HG03025 (cell line): ENCODE data around the gene REXO5.
"Not testable (repeated sequence)": the region's sequence is repeated elsewhere in the genome, so short reads cannot be mapped to it uniquely, and the experiment has no call there.

Source experiments
- ATAC-seq: cut with Tn5 transposase; IDR thresholded peaks from one replicate; pipeline ENCODE4 v1.9.1; 2021; ENCODE audit warnings: mild to moderate bottlenecking, moderate library complexity; ENCODE audit not compliant: unreplicated experiment, low FRiP score

The REXO5 gene

GRCh38 chr16:20801278-20801677 is 5.0 kb upstream of the REXO5 start:
- no peak for ATAC-seq

DNA sequence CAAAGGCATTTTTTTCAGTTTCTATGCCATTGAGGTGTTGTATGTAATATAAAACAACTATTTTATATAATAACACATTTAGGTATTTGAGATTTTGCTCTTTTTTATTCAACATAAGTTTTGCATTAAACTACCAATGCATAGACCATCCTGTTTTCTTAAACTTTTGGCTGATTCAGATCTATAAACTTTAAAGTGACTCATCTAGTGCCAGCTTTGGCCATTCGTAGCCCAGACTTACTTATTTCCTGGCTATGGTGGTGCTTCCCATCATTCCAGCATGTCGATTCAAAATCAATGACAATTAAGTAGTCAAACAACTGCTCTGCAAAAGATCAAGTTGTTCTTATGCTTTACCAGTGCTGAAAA is 3.2 kb upstream of the REXO5 start:
- no peak for ATAC-seq

DNA sequence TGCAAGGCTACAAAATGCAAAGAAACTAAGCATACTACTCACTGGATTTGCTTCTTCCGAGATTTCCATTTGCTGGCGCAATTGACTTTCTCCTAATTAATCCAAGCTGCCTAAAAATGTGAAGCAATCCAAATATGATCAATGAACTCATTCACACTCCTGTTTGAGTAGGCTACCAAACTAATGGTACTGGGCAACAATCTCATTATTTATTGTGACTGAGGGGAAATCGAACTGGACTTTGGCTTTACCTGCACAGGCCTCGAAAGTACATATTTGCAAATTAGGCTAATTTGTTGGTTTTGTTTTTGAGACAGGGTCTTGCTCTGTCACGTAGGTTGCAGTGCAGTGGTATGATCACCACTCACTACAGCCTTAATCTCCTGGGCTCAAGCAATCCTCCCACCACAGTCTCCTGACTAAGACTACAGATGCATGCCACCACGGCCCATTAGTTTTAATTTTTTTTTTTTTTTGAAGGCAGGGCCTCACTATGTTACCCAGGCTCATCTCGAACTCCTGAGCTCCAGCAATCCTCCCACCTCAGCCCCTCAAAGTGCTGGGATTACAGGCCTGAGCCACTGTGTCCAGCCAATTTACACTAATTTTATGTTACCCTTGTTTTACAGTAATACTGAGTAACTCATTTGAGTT is 2.6 kb upstream of the REXO5 start:
- ATAC-seq, result no peak

GRCh38 chr16:20805684-20806167 is 601 bp upstream of the REXO5 start:
- ATAC-seq, result not testable (repeated sequence)

- ATAC-seq, result no peak
These were observed 1.5 kb downstream of the REXO5 start for GRCh38 chr16:20807862-20808261.

- no peak for ATAC-seq
These were observed 5.6 kb downstream of the REXO5 start for GRCh38 chr16:20811889-20812439.

DNA sequence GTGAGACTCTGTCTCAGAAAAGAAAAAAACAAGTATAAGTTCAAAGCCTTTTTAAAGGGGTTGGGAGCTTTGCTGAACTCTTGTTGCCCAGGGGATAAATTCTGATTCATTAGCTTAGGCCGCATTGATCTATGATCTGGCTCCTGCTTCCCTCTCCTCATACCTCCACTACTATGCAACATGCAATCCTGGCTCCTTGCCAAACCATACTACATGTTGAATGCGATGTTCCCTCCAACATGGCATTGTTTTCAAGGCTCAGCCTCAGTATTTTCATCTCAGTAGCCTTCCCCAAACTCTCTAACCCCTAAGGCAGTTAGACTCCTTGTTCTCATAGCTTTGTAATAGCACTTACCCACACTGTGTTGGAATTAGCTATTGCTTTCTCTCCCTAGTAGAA is 6.2 kb downstream of the REXO5 start:
- no peak for ATAC-seq

GRCh38 chr16:20814784-20815183 is 8.5 kb downstream of the REXO5 start:
- no peak for ATAC-seq

GRCh38 chr16:20818929-20819585 is 12.7 kb downstream of the REXO5 start:
- ATAC-seq, result no peak

DNA sequence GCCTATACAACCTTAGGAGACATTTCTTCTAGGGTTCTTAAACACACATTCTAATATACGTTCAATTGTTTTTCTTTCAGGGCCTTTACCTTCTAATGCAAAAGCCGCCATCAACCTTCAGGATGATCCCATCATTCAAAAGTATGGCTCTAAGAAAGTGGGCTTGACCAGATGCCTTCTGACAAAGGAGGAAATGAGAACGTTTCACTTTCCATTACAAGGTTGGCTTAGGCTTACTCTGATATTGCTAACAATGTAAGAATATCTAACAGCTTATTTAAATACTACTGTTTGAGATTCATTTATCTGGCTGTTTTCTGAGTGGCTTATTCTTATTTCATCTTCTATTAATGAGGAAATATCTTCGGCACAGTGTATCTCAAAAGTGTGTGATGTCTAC is 15.4 kb downstream of the REXO5 start:
- no peak for ATAC-seq

GRCh38 chr16:20822521-20823325 is 16.4 kb downstream of the REXO5 start:
- no peak for ATAC-seq

DNA sequence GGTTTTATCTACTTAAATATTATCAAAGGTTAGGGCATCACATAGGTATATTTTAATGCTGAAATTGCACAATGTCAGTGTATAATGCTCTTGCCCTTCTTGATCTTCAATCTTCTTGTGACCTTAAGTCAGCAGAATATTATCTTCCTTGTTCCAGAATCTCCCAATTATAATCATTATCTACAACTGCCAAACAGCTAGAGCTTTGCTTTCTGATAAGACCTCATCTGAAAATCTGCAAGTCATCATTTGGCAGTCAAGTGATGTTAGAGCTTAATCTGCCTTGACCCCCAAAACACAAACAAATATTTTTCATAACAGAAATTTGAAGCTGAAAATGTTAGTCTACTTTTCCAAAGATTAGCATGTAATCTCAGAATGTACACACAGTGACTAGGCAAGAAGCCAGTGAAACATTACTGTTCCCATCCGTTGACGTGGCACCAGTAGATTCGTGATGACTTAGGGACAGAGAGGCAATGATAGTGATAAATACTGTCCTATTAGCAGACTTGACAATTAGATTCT is 19.8 kb downstream of the REXO5 start:
- ATAC-seq, result no peak

DNA sequence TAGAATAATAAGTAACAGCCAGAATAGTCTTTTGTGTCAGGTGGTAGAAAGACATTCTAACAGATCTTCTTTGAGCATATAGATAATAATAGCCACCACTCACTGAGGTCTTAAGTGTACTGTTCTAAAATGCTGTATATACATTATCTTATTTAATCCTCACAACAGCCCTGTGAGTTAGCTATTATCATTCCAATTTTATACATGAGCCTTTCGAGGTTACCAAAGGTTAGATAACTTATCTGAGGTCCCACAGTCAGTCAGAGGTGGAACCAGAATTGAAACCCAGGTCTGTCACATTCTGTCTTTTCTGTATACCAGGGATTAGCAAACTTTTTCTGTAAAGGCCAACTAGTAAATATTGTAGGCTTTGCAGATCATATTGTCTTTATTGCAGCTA is 23.2 kb downstream of the REXO5 start:
- ATAC-seq, result no peak

DNA sequence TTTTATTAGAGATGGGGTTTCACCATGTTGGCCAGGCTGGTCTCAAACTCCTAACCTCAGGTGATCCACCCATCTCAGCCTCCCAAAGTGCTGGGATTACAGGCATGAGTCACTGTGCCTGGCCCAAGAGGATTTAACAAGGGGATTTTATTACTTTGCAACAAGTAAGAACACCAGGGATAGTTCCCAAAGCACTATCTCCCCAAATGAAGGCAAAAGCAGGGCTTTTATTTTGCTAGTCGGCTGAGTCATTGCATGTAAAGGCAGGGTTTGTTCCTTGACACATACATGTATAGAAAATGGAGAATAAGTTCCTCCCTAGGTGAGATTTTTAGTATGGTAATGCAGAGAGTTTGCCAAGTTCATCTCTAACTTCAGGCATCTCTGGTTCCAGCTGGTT is 24.0 kb downstream of the REXO5 start:
- no peak for ATAC-seq

- no peak for ATAC-seq
These were observed 26.8 kb downstream of the REXO5 start for GRCh38 chr16:20833086-20833485.

GRCh38 chr16:20838240-20838639 is 31.9 kb downstream of the REXO5 start:
- ATAC-seq, result no peak

GRCh38 chr16:20839504-20839903 is 33.2 kb downstream of the REXO5 start:
- ATAC-seq, result no peak

DNA sequence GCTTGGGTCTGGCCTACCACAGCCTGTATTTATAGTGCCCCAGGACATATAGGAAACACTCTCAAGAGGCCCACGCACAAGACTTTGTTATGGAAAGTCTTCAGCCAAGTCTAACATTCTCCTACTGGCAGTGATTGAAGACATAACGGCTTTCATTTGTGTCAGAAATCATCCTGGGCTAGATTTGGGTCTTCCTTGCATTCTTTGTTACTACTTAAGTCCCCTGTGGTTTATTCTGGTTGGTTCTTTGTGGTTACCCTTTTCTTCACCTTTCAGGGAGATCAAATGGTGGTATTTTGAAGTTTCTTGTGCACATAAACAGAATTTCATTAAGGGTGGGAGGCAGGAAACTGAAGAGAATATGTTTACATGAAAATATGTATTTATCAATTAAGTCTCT is 37.7 kb downstream of the REXO5 start:
- no peak for ATAC-seq

DNA sequence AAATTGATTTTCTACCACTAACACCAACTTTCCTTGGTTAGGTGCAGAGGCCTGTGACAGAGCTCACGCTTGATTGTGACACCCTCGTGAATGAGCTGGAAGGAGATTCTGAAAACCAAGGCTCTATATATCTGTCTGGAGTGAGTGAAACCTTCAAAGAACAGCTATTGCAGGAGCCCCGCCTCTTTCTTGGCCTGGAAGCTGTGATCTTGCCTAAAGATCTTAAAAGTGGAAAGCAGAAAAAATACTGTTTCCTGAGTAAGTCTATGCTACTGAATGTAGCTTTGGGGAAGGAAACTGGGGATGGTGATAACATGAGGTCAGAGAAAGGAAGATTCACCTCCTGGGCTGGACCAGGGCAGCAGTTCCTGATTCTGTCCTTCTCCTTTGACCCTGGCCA is 38.3 kb downstream of the REXO5 start:
- no peak for ATAC-seq

- ATAC-seq, result no peak
These were observed 39.7 kb downstream of the REXO5 start for GRCh38 chr16:20846030-20846429.

GRCh38 chr16:20846551-20846950 is 40.2 kb downstream of the REXO5 start:
- no peak for ATAC-seq
